Activated T-cell treated with anti-CD3 and anti-CD28 coated beads, Interleukin-2, amount 50 U/mL, for 48 hours (primary cell): ENCODE measurements around the gene TSPO2.

Experiments used
- DNase-seq, 2 experiments: peaks; one replicate each; pipeline ENCODE4 v3.0.0-alpha.2; 2020

TSPO2 gene

GRCh38 chr6:41077536-41077935 lies 35.3 kb downstream of the TSPO2 start:
- no peak for DNase-seq

- no peak for DNase-seq
These were observed 35.8 kb downstream of the TSPO2 start for GRCh38 chr6:41078101-41078500.

GRCh38 chr6:41079080-41079479 lies 36.8 kb downstream of the TSPO2 start:
- DNase-seq = no peak

- no peak for DNase-seq
These were observed 38.4 kb downstream of the TSPO2 start for GRCh38 chr6:41080621-41081020.

- no peak for DNase-seq
These were observed 40.8 kb downstream of the TSPO2 start for GRCh38 chr6:41083072-41083471.

GRCh38 chr6:41085182-41085581 lies 42.9 kb downstream of the TSPO2 start:
- no peak for DNase-seq

- DNase-seq = no peak
These were observed 46.2 kb downstream of the TSPO2 start for GRCh38 chr6:41088451-41088850.

- DNase-seq = no peak
These were observed 48.8 kb downstream of the TSPO2 start for GRCh38 chr6:41090841-41091761.

- DNase-seq = no peak
These were observed 50.3 kb downstream of the TSPO2 start for GRCh38 chr6:41092421-41093140.

- DNase-seq = no peak
These were observed 51.5 kb downstream of the TSPO2 start for GRCh38 chr6:41093729-41094128.
